HG03135 (cell line): ENCODE measurements around the gene ARV1.
"Not testable (repeated sequence)": the region's sequence is repeated elsewhere in the genome, so short reads cannot be mapped to it uniquely, and the experiment has no call there.

Experiments
- ATAC-seq: cut with Tn5 transposase; IDR thresholded peaks from one replicate; pipeline ENCODE4 v1.9.1; 2021; ENCODE audit warnings: mild to moderate bottlenecking, moderate library complexity; ENCODE audit not compliant: unreplicated experiment

Gene ARV1

GRCh38 chr1:231040800-231041718, 62.2 kb downstream of the ARV1 start:
- no peak for ATAC-seq

- ATAC-seq: no peak
Measured at GRCh38 chr1:231041719-231042261, 62.9 kb downstream of the ARV1 start.

GRCh38 chr1:231044588-231044987, 65.7 kb downstream of the ARV1 start:
- ATAC-seq: no peak

- ATAC-seq: no peak
Measured at GRCh38 chr1:231045286-231045685, 66.4 kb downstream of the ARV1 start.

- ATAC-seq: not testable (repeated sequence)
Measured at GRCh38 chr1:231045921-231046729, 67.2 kb downstream of the ARV1 start.

GRCh38 chr1:231046730-231047395, 68.0 kb downstream of the ARV1 start:
- no peak for ATAC-seq

GRCh38 chr1:231047529-231047928, 68.6 kb downstream of the ARV1 start:
- ATAC-seq: not testable (repeated sequence)

- ATAC-seq: not testable (repeated sequence)
Measured at GRCh38 chr1:231048419-231048818, 69.5 kb downstream of the ARV1 start.

GRCh38 chr1:231049121-231049979, 70.5 kb downstream of the ARV1 start:
- no peak for ATAC-seq
